ENCODE measurements around the gene AFF1.

- TF ChIP-seq, protein P1, sequence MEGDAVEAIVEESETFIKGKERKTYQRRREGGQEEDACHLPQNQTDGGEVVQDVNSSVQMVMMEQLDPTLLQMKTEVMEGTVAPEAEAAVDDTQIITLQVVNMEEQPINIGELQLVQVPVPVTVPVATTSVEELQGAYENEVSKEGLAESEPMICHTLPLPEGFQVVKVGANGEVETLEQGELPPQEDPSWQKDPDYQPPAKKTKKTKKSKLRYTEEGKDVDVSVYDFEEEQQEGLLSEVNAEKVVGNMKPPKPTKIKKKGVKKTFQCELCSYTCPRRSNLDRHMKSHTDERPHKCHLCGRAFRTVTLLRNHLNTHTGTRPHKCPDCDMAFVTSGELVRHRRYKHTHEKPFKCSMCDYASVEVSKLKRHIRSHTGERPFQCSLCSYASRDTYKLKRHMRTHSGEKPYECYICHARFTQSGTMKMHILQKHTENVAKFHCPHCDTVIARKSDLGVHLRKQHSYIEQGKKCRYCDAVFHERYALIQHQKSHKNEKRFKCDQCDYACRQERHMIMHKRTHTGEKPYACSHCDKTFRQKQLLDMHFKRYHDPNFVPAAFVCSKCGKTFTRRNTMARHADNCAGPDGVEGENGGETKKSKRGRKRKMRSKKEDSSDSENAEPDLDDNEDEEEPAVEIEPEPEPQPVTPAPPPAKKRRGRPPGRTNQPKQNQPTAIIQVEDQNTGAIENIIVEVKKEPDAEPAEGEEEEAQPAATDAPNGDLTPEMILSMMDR (IDR thresholded peaks at IDR 0.05): no peak
- TF ChIP-seq POLR2A (IDR thresholded peaks at IDR 0.05): no peak
Measured at GRCh38 chr4:87151730-87152129, 216.9 kb downstream of the AFF1 start.

All from esophagus squamous epithelium (tissue), 4 donors.